OCI-LY1 (cell line): ENCODE measurements around the gene APBA3.

ENCODE experiments used
- EZH2 ChIP-seq: fragments of 200-600 bp; sonication (generic), shearing (Covaris generic); IDR thresholded peaks from 2 replicates; pipeline ENCODE4 v1.8.0; 2017; ENCODE audit warnings: borderline replicate concordance, mixed run types, mild to moderate bottlenecking, antibody characterized with exemption, low read length, moderate library complexity, mixed read lengths
- TF ChIP-seq, protein P1 (sequence below): fragments of 200-600 bp; sonication (generic), shearing (Covaris generic); IDR thresholded peaks from 2 replicates; pipeline ENCODE4 v1.5.1; 2017; ENCODE audit warnings: mild to moderate bottlenecking, antibody characterized with exemption, low read length, moderate library complexity, mixed read lengths

DNA sequence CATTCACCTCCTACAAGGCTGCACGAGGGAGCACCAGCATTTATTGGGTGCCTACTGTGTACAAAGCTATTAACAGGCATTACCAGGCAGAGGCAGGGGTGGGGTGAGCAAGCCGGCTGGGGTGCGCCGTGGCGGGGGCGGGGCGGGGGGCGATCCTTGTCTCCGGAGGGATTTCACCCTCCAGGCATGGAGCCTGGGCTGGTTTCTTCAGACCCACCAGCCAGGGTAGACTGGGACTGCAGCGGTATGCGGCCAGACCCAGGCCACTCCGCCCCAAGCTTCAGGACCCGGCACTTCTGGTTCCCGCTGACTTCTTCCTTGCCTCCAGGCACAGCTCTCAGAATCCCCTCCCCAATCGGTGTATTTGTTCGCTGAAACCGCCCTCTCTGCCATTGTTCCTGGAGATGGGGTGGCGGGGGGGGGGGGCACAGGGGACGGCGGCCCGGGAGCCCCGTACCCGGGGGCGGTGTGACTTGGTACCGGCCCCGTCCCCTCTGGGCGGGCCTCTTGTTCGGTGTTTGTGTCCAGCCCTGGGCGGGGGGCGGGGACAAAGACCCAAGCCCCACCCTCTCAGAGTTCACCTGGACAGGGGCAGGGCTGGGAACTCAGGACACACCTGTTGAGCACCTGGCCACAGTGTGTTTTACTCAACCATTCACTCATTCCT lies 38.9 kb downstream of the APBA3 start:
- TF ChIP-seq, protein P1, sequence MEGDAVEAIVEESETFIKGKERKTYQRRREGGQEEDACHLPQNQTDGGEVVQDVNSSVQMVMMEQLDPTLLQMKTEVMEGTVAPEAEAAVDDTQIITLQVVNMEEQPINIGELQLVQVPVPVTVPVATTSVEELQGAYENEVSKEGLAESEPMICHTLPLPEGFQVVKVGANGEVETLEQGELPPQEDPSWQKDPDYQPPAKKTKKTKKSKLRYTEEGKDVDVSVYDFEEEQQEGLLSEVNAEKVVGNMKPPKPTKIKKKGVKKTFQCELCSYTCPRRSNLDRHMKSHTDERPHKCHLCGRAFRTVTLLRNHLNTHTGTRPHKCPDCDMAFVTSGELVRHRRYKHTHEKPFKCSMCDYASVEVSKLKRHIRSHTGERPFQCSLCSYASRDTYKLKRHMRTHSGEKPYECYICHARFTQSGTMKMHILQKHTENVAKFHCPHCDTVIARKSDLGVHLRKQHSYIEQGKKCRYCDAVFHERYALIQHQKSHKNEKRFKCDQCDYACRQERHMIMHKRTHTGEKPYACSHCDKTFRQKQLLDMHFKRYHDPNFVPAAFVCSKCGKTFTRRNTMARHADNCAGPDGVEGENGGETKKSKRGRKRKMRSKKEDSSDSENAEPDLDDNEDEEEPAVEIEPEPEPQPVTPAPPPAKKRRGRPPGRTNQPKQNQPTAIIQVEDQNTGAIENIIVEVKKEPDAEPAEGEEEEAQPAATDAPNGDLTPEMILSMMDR, result no peak
- TF ChIP-seq EZH2, result no peak
